H9 (cell line): ENCODE results near the gene ADAM17. TPM values are rescaled to one million over a fixed set of nuclear protein-coding genes. Genes with fewer than 3 reads are reported as not detected.
A peak's percentile ranks its signal among the peaks of the same experiment; 100 is the strongest.

Experiments
- DNase-seq: peaks from one replicate; pipeline ENCODE4 v3.0.0-alpha.2; 2017
- H2AFZ ChIP-seq: one replicate; pipeline ENCODE4 v1.6.1; 2013; ENCODE audit warnings: mild to moderate bottlenecking, low read length, control low read depth, moderate library complexity
- H2AK5ac ChIP-seq: 2 replicates; pipeline ENCODE4 v1.6.1; 2013; ENCODE audit warnings: low read length, control low read depth, mixed read lengths; ENCODE audit not compliant: insufficient read length
- H2BK120ac ChIP-seq: one replicate; pipeline ENCODE4 v1.6.1; 2013; ENCODE audit warnings: low read depth, mild to moderate bottlenecking, low read length, control low read depth, inconsistent platforms; ENCODE audit not compliant: poor library complexity, severe bottlenecking
- H2BK12ac ChIP-seq: 2 replicates; pipeline ENCODE4 v1.6.1; 2013; ENCODE audit warnings: low read length, control low read depth, mixed read lengths, low read depth; ENCODE audit not compliant: insufficient read length
- H2BK15ac ChIP-seq: 2 replicates; pipeline ENCODE4 v1.6.1; 2013; ENCODE audit warnings: low read depth, low read length, control low read depth
- H2BK20ac ChIP-seq: one replicate; pipeline ENCODE4 v1.6.1; 2013; ENCODE audit warnings: low read depth, mild to moderate bottlenecking, low read length, control low read depth, inconsistent platforms; ENCODE audit not compliant: poor library complexity, severe bottlenecking
- H2BK5ac ChIP-seq: 2 replicates; pipeline ENCODE4 v1.6.1; 2013; ENCODE audit warnings: low read length, control low read depth, mixed read lengths; ENCODE audit not compliant: insufficient read length
- H3K14ac ChIP-seq: 2 replicates; pipeline ENCODE4 v1.6.1; 2013; ENCODE audit warnings: low read length, control low read depth; ENCODE audit not compliant: insufficient read depth
- H3K18ac ChIP-seq: 2 replicates; pipeline ENCODE4 v1.6.1; 2013; ENCODE audit warnings: low read depth, mild to moderate bottlenecking, mixed read lengths, low read length, control low read depth; ENCODE audit not compliant: insufficient read length
- H3K23ac ChIP-seq: 2 replicates; pipeline ENCODE4 v1.6.1; 2013; ENCODE audit warnings: low read length, control low read depth, mixed read lengths, low read depth; ENCODE audit not compliant: insufficient read length
- H3K23me2 ChIP-seq: 2 replicates; pipeline ENCODE4 v1.6.1; 2013; ENCODE audit warnings: low read depth, mild to moderate bottlenecking, mixed read lengths, low read length, control low read depth; ENCODE audit not compliant: insufficient read length, poor library complexity, severe bottlenecking
- H3K27ac ChIP-seq: 2 replicates; pipeline ENCODE4 v1.5.1; 2013; ENCODE audit warnings: low read length, control low read depth, mixed read lengths, low read depth; ENCODE audit not compliant: insufficient read length
- H3K27me3 ChIP-seq: 2 replicates; pipeline ENCODE4 v1.6.1; 2013; ENCODE audit warnings: low read length, control low read depth, inconsistent platforms; ENCODE audit not compliant: insufficient read depth
- H3K4ac ChIP-seq: 2 replicates; pipeline ENCODE4 v1.6.1; 2013; ENCODE audit warnings: low read depth, mild to moderate bottlenecking, control low read depth, inconsistent platforms, low read length, moderate library complexity
- H3K4me1 ChIP-seq: 2 replicates; pipeline ENCODE4 v1.6.1; 2013; ENCODE audit warnings: low read length, control low read depth, inconsistent platforms; ENCODE audit not compliant: insufficient read depth
- H3K4me2 ChIP-seq: 2 replicates; pipeline ENCODE4 v1.6.1; 2013; ENCODE audit warnings: low read length, control low read depth, mixed read lengths; ENCODE audit not compliant: insufficient read length, insufficient read depth
- H3K56ac ChIP-seq: 2 replicates; pipeline ENCODE4 v1.6.1; 2013; ENCODE audit warnings: low read depth, mild to moderate bottlenecking, mixed read lengths, low read length, control low read depth; ENCODE audit not compliant: insufficient read length
- H3K79me1 ChIP-seq: 2 replicates; pipeline ENCODE4 v1.6.1; 2013; ENCODE audit warnings: low read depth, mild to moderate bottlenecking, moderate library complexity, low read length, control low read depth, inconsistent platforms; ENCODE audit not compliant: insufficient read depth, poor library complexity, severe bottlenecking
- H3K79me2 ChIP-seq: 2 replicates; pipeline ENCODE4 v1.6.1; 2013; ENCODE audit warnings: low read length, control low read depth, inconsistent platforms; ENCODE audit not compliant: insufficient read depth
- H3K9ac ChIP-seq: 2 replicates; pipeline ENCODE4 v1.6.1; 2013; ENCODE audit warnings: low read length, control low read depth, mixed read lengths; ENCODE audit not compliant: insufficient read length; ENCODE audit errors: extremely low read depth
- H3K9me3 ChIP-seq: one replicate; pipeline ENCODE4 v1.6.1; 2013; ENCODE audit warnings: low read depth, low read length, inconsistent platforms; ENCODE audit not compliant: control insufficient read depth
- H3T11ph ChIP-seq: one replicate; pipeline ENCODE4 v1.6.1; 2013; ENCODE audit warnings: mild to moderate bottlenecking, low read length, control low read depth, inconsistent platforms
- H4K20me1 ChIP-seq: one replicate; pipeline ENCODE4 v1.6.1; 2013; ENCODE audit not compliant: control insufficient read depth, insufficient read length, insufficient read depth
- H4K5ac ChIP-seq: 2 replicates; pipeline ENCODE4 v1.6.1; 2013; ENCODE audit warnings: low read depth, mild to moderate bottlenecking, mixed read lengths, low read length, control low read depth; ENCODE audit not compliant: insufficient read length
- H4K8ac ChIP-seq: replicated peaks from 2 replicates; pipeline ENCODE4 v1.6.1; 2013; ENCODE audit warnings: low read length, control low read depth, mixed read lengths, low read depth; ENCODE audit not compliant: insufficient read length
- H4K91ac ChIP-seq: 2 replicates; pipeline ENCODE4 v1.6.1; 2013; ENCODE audit warnings: low read depth, mild to moderate bottlenecking, moderate library complexity, mixed read lengths, low read length, control low read depth; ENCODE audit not compliant: insufficient read length
- H3K27ac Mint-ChIP-seq, 3 experiments: 2 replicates in 2 of 3; 3 replicates in 1 of 3; pipeline ENCODE4 v1.8.0; 2020 to 2021; ENCODE audit warnings: mixed read lengths in 3 of 3, mild to moderate bottlenecking in 1 of 3, moderate library complexity in 1 of 3
- H3K27me3 Mint-ChIP-seq: 2 replicates; pipeline ENCODE4 v1.8.0; 2021; ENCODE audit warnings: low read depth, mild to moderate bottlenecking, moderate library complexity, mixed read lengths
- H3K36me3 Mint-ChIP-seq, 3 experiments: 2 replicates in 2 of 3; 3 replicates in 1 of 3; pipeline ENCODE4 v1.8.0; 2020 to 2021; ENCODE audit warnings: low read depth in 3 of 3, mixed read lengths in 3 of 3; ENCODE audit not compliant: insufficient read depth in 1 of 3
- H3K4me1 Mint-ChIP-seq, 2 experiments: 2 replicates each; pipeline ENCODE4 v1.8.0; 2020; ENCODE audit warnings: mixed read lengths in 2 of 2
- H3K4me3 Mint-ChIP-seq, 2 experiments: 2 replicates in 1 of 2; 3 replicates in 1 of 2; pipeline ENCODE4 v1.8.0; 2020 to 2021; ENCODE audit warnings: mild to moderate bottlenecking in 2 of 2, mixed read lengths in 2 of 2, moderate library complexity in 1 of 2
- H3K9me3 Mint-ChIP-seq, 2 experiments: 2 replicates in 1 of 2; 3 replicates in 1 of 2; pipeline ENCODE4 v1.8.0; 2020; ENCODE audit warnings: mild to moderate bottlenecking in 2 of 2, mixed read lengths in 2 of 2, moderate library complexity in 1 of 2
- CTCF ChIP-seq: fragments of 200-600 bp; sonication (generic); conservative IDR thresholded peaks from 3 replicates; pipeline ENCODE4 v1.8.0; 2021; ENCODE audit warnings: antibody characterized with exemption, mild to moderate bottlenecking
- WGBS: extraction: QIAGEN DNeasy Blood & Tissue Kit; methylation state at CpG from one replicate; pipeline ENCODE4 v1.1.7; 2013; ENCODE audit warnings: missing lambda C conversion rate, low lambda C conversion rate, mixed read lengths; ENCODE audit not compliant: insufficient read length; ENCODE audit errors: extremely low coverage; 5-methylcytosine and 5-hydroxymethylcytosine counted together
- total RNA-seq: library from RNA; stranded (reverse); gene quantifications from 2 replicates; pipeline ENCODE4 v1.2.1, GENCODE V29; 2021

ADAM17 gene
- total RNA-seq, 1 experiment from 2014 or later: 26.3 TPM

- Histone ChIP-seq H2BK120ac (no peak overlapping the region), H3K14ac (no peak overlapping the region), H3K23me2 (peaks cover 9% of the 10 kb centered on the region), H2BK15ac (no peak overlapping the region), H3K79me2 (no peaks in the 10 kb centered on the region), H4K20me1 (no peaks in the 10 kb centered on the region), H2BK20ac (no peak overlapping the region), H3K23ac (no peak overlapping the region), H3K27me3 (no peaks in the 10 kb centered on the region), H3T11ph (no peak overlapping the region), H3K4ac (no peak overlapping the region), H3K27ac (no peak overlapping the region), H4K91ac (no peak overlapping the region), H3K18ac (no peak overlapping the region), H3K4me1 (no peaks in the 10 kb centered on the region), H2BK12ac (no peak overlapping the region), H4K5ac (no peak overlapping the region), H3K79me1 (no peaks in the 10 kb centered on the region), H2AK5ac (no peak overlapping the region), H3K9ac (no peak overlapping the region), H2AFZ (no peak overlapping the region), H3K9me3 (no peaks in the 10 kb centered on the region), H3K56ac (no peak overlapping the region), H2BK5ac (no peak overlapping the region), H3K4me2 (peak overlapping the region; percentile 20), H4K8ac (no peak overlapping the region)
- no peak for TF ChIP-seq CTCF
- Mint-ChIP-seq H3K4me1 (peaks cover 19 to 21% of the 10 kb centered on the region in 2 experiments), H3K27ac (no peak overlapping the region), H3K9me3 (peaks cover 3 to 9% of the 10 kb centered on the region in 2 experiments; a peak in 3 of 5 replicates), H3K27me3 (peaks cover 4% of the 10 kb centered on the region), H3K36me3 (peaks cover 14 to 42% (median 41%) of the 10 kb centered on the region in 3 experiments; a peak in 6 of 7 replicates), H3K4me3 (peak overlapping the region; percentile 59 to 68; a peak in 4 of 5 replicates)
- DNase-seq: no peak
- WGBS: no CpG with 5 or more reads among the region's 39 CpGs
These were observed 81.7 kb downstream of the ADAM17 start for GRCh38 chr2:9473985-9474360.
